SK-N-SH treated with all-trans-retinoic acid at 6 μM for 48 hours (cell line): ENCODE measurements around the gene FAM229A.

ENCODE experiments used
- ATAC-seq: fragments of 200-7000 bp; cut with Tn5 transposase; 3 replicates; pipeline ENCODE4 v1.9.1; 2020; ENCODE audit warnings: mild to moderate bottlenecking, moderate library complexity
- ARNTL ChIP-seq: fragments of 450-650 bp; formaldehyde crosslinking; IDR thresholded peaks from 2 replicates; pipeline ENCODE4 v1.5.0; 2020; ENCODE audit warnings: low read depth, mild to moderate bottlenecking, moderate library complexity, borderline replicate concordance
- BACH2 ChIP-seq: fragments of 250-450 bp; sonication (Bioruptor Pico); IDR thresholded peaks from 2 replicates; pipeline ENCODE4 v1.9.0; 2021; ENCODE audit warnings: mild to moderate bottlenecking, borderline replicate concordance
- CSDC2 ChIP-seq: fragments of 250-450 bp; sonication (Bioruptor Pico); IDR thresholded peaks from 2 replicates; pipeline ENCODE4 v1.5.0; 2020; ENCODE audit warnings: mild to moderate bottlenecking, moderate library complexity
- ESRRG ChIP-seq: fragments of 250-450 bp; sonication (Bioruptor Pico); IDR thresholded peaks from 2 replicates; pipeline ENCODE4 v1.6.1; 2021; ENCODE audit warnings: mild to moderate bottlenecking
- GLIS3 ChIP-seq: fragments of 250-450 bp; sonication (Bioruptor Pico); IDR thresholded peaks from 2 replicates; pipeline ENCODE4 v1.5.0; 2020; ENCODE audit warnings: mild to moderate bottlenecking, moderate library complexity
- ISL1 ChIP-seq: fragments of 250-450 bp; sonication (Bioruptor Pico); IDR thresholded peaks from 2 replicates; pipeline ENCODE4 v2.1.2; 2022; ENCODE audit warnings: mild to moderate bottlenecking, moderate library complexity
- OSR1 ChIP-seq: fragments of 250-450 bp; sonication (Bioruptor Pico); IDR thresholded peaks from 2 replicates; pipeline ENCODE4 v1.8.0; 2022; ENCODE audit warnings: moderate library complexity, mild to moderate bottlenecking, inconsistent platforms
- PPARA ChIP-seq: fragments of 250-450 bp; sonication (Bioruptor Pico); IDR thresholded peaks from 2 replicates; pipeline ENCODE4 v1.5.0; 2020; ENCODE audit warnings: mild to moderate bottlenecking, borderline replicate concordance
- RARB ChIP-seq: fragments of 250-450 bp; sonication (Bioruptor Pico); IDR thresholded peaks from 2 replicates; pipeline ENCODE4 v1.8.0; 2021; ENCODE audit warnings: mild to moderate bottlenecking, moderate library complexity
- SNAI2 ChIP-seq: fragments of 250-450 bp; sonication (Bioruptor Pico); IDR thresholded peaks from 2 replicates; pipeline ENCODE4 v1.5.0; 2020; ENCODE audit warnings: mild to moderate bottlenecking, moderate library complexity
- TCF4 ChIP-seq: fragments of 250-450 bp; sonication (Bioruptor Pico); IDR thresholded peaks from 2 replicates; pipeline ENCODE4 v1.8.0; 2021; ENCODE audit warnings: mild to moderate bottlenecking, moderate library complexity, borderline replicate concordance
- TOX ChIP-seq: fragments of 250-450 bp; sonication (Bioruptor Pico); IDR thresholded peaks from 2 replicates; pipeline ENCODE4 v1.8.0; 2021; ENCODE audit warnings: mild to moderate bottlenecking, moderate library complexity, borderline replicate concordance
- ZC3H10 ChIP-seq: fragments of 250-450 bp; sonication (Bioruptor Pico); IDR thresholded peaks from 2 replicates; pipeline ENCODE4 v1.5.1; 2021; ENCODE audit warnings: mild to moderate bottlenecking, moderate library complexity
- ZFP3 ChIP-seq: fragments of 250-450 bp; sonication (Bioruptor Pico); IDR thresholded peaks from 2 replicates; pipeline ENCODE4 v1.5.0; 2020; ENCODE audit warnings: mild to moderate bottlenecking, moderate library complexity
- ZFP30 ChIP-seq: fragments of 450-650 bp; formaldehyde crosslinking; IDR thresholded peaks from 2 replicates; pipeline ENCODE4 v1.5.0; 2022; ENCODE audit warnings: mild to moderate bottlenecking, moderate library complexity
- ZNF565 ChIP-seq: fragments of 450-650 bp; formaldehyde crosslinking; conservative IDR thresholded peaks from 2 replicates; pipeline ENCODE4 v1.5.0; 2020; ENCODE audit warnings: low read depth, mild to moderate bottlenecking, moderate library complexity
- ZNF8 ChIP-seq: fragments of 450-650 bp; formaldehyde crosslinking; IDR thresholded peaks from 2 replicates; pipeline ENCODE4 v1.5.0; 2020; ENCODE audit warnings: mild to moderate bottlenecking, moderate library complexity
- TF ChIP-seq, protein P1 (sequence below): fragments of 250-450 bp; sonication (Bioruptor Pico); IDR thresholded peaks from 2 replicates; pipeline ENCODE4 v1.8.0; 2020; ENCODE audit warnings: mild to moderate bottlenecking, moderate library complexity, borderline replicate concordance
- TF ChIP-seq, protein P2 (sequence below): fragments of 250-450 bp; sonication (Bioruptor Pico); IDR thresholded peaks from 2 replicates; pipeline ENCODE4 v1.8.0; 2021; ENCODE audit warnings: low read depth, mild to moderate bottlenecking, moderate library complexity, borderline replicate concordance
- TF ChIP-seq, protein P3 (sequence below): fragments of 250-450 bp; sonication (Bioruptor Pico); IDR thresholded peaks from 2 replicates; pipeline ENCODE4 v1.5.1; 2020; ENCODE audit warnings: low read depth, mild to moderate bottlenecking, moderate library complexity
- TF ChIP-seq, protein P4 (sequence below): fragments of 250-450 bp; sonication (Bioruptor Pico); IDR thresholded peaks from 2 replicates; pipeline ENCODE4 v1.5.1; 2021; ENCODE audit warnings: mild to moderate bottlenecking, moderate library complexity

The FAM229A gene

DNA sequence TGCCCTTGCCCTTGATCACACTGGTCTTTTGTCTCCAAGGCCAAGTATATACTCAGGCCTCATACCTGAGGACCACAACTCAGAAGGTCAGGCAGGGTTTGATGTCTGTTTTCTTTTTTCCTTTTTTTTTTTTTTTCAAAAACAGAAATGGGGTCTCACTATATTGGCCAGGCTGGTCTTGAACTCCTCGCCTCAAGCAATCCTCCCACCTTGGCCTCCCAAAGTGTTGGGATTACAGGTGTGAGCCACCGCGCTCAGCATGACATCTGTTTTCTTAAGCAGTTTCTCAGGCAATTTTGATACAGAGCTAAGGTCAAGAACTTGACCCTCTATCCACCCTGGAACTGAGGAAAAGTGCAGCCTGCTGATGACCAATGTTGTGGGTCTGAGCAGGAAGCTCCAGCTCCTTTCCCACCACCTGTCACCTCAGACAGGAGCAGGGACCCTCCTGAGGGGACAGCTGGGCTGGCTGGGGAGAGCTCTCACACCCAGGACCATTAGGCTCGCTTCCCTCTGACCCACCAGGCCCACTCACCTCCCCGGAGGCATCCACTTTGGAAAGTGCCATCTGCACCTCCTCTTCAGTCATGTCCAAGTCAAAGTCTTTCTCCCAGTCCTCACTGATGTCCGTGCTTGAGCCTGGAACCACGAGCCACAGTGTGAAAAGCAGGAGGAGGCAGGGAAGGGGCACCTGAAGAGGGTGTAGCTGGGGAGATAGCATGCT, 5.8 kb upstream of the FAM229A start (continued):
- TF ChIP-seq, protein P1, sequence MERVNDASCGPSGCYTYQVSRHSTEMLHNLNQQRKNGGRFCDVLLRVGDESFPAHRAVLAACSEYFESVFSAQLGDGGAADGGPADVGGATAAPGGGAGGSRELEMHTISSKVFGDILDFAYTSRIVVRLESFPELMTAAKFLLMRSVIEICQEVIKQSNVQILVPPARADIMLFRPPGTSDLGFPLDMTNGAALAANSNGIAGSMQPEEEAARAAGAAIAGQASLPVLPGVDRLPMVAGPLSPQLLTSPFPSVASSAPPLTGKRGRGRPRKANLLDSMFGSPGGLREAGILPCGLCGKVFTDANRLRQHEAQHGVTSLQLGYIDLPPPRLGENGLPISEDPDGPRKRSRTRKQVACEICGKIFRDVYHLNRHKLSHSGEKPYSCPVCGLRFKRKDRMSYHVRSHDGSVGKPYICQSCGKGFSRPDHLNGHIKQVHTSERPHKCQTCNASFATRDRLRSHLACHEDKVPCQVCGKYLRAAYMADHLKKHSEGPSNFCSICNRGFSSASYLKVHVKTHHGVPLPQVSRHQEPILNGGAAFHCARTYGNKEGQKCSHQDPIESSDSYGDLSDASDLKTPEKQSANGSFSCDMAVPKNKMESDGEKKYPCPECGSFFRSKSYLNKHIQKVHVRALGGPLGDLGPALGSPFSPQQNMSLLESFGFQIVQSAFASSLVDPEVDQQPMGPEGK (CRISPR knock-in tag): no peak
- TF ChIP-seq, all 23 proteins: peak for 0

DNA sequence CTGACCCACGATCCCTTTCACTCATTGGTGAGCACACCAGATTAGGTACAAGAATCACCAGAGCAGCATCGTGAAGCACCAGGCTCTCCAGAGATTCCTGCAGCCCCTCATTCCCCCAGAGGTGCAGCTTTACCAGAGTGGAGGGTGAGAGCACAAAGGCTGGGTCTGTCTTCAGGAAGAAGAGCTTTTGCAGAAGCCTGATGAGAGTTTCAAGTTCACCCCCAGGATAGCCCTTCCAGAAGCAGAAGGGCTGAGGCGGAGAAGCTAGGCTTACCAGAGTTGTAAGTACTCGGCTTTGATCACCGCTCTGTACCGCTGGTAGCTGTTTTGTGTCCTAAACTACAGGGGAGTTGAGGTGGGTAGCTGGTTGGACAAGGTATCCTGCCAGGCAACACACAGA, 3.2 kb upstream of the FAM229A start:
- TF ChIP-seq ISL1 (CRISPR knock-in tag) (no peak), ESRRG (no peak), ZFP3 (CRISPR knock-in tag) (no peak), ZNF565 (CRISPR knock-in tag) (no peak), ZNF8 (CRISPR knock-in tag) (no peak), CSDC2 (no peak), TCF4 (CRISPR knock-in tag) (no peak), SNAI2 (no peak), GLIS3 (no peak)
- TF ChIP-seq, protein P2, sequence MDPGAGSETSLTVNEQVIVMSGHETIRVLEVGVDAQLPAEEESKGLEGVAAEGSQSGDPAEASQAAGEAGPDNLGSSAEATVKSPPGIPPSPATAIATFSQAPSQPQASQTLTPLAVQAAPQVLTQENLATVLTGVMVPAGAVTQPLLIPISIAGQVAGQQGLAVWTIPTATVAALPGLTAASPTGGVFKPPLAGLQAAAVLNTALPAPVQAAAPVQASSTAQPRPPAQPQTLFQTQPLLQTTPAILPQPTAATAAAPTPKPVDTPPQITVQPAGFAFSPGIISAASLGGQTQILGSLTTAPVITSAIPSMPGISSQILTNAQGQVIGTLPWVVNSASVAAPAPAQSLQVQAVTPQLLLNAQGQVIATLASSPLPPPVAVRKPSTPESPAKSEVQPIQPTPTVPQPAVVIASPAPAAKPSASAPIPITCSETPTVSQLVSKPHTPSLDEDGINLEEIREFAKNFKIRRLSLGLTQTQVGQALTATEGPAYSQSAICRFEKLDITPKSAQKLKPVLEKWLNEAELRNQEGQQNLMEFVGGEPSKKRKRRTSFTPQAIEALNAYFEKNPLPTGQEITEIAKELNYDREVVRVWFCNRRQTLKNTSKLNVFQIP: no peak
- TF ChIP-seq, protein P3, sequence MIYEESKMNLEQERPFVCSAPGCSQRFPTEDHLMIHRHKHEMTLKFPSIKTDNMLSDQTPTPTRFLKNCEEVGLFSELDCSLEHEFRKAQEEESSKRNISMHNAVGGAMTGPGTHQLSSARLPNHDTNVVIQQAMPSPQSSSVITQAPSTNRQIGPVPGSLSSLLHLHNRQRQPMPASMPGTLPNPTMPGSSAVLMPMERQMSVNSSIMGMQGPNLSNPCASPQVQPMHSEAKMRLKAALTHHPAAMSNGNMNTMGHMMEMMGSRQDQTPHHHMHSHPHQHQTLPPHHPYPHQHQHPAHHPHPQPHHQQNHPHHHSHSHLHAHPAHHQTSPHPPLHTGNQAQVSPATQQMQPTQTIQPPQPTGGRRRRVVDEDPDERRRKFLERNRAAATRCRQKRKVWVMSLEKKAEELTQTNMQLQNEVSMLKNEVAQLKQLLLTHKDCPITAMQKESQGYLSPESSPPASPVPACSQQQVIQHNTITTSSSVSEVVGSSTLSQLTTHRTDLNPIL (CRISPR knock-in tag): no peak
- no peak for ATAC-seq

DNA sequence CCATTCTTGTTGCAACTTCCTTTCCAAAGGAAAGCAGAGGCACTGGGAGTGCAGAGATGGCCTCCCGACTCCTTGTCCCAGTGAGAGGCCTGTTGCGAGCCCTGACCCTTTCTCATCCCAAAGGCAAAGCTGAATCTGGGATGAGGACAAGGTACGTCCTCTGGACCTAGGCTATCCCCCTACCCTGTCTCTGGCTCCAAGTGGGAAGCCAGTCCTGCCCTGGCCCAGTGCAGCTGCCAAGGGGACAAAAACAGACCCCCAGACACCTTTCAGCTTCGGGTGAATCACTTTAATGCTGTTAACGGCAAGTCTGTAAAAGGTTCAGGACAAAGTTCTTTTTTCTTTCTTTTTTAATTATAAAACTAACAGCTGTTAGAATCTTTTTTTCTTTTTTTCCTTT, 2.6 kb upstream of the FAM229A start:
- no peak for ATAC-seq
- TF ChIP-seq, protein P2: no peak

DNA sequence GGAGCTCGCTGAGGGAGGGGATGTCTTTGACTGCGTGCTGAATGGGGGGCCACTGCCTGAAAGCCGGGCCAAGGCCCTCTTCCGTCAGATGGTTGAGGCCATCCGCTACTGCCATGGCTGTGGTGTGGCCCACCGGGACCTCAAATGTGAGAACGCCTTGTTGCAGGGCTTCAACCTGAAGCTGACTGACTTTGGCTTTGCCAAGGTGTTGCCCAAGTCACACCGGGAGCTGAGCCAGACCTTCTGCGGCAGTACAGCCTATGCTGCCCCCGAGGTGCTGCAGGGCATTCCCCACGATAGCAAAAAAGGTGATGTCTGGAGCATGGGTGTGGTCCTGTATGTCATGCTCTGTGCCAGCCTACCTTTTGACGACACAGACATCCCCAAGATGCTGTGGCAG, 1.4 kb upstream of the FAM229A start:
- no peak for TF ChIP-seq BACH2 (CRISPR knock-in tag)
- TF ChIP-seq TCF4 (CRISPR knock-in tag): no peak
- TF ChIP-seq ESRRG: no peak
- no peak for TF ChIP-seq ARNTL (CRISPR knock-in tag)
- no peak for TF ChIP-seq ZNF565 (CRISPR knock-in tag)
- TF ChIP-seq ZNF8 (CRISPR knock-in tag): no peak
- TF ChIP-seq, protein P2: no peak
- TF ChIP-seq RARB (CRISPR knock-in tag): no peak
- TF ChIP-seq, protein P3 (CRISPR knock-in tag): no peak
- no peak for TF ChIP-seq TOX
- no peak for TF ChIP-seq OSR1 (CRISPR knock-in tag)
- no peak for TF ChIP-seq CSDC2
- TF ChIP-seq PPARA (CRISPR knock-in tag): no peak
- TF ChIP-seq, protein P4, sequence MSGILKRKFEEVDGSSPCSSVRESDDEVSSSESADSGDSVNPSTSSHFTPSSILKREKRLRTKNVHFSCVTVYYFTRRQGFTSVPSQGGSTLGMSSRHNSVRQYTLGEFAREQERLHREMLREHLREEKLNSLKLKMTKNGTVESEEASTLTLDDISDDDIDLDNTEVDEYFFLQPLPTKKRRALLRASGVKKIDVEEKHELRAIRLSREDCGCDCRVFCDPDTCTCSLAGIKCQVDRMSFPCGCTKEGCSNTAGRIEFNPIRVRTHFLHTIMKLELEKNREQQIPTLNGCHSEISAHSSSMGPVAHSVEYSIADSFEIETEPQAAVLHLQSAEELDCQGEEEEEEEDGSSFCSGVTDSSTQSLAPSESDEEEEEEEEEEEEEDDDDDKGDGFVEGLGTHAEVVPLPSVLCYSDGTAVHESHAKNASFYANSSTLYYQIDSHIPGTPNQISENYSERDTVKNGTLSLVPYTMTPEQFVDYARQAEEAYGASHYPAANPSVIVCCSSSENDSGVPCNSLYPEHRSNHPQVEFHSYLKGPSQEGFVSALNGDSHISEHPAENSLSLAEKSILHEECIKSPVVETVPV: no peak
- TF ChIP-seq ISL1 (CRISPR knock-in tag): no peak
- no peak for TF ChIP-seq ZFP30 (CRISPR knock-in tag)
- no peak for TF ChIP-seq SNAI2
- TF ChIP-seq ZC3H10 (CRISPR knock-in tag): no peak
- TF ChIP-seq GLIS3: no peak
- ATAC-seq: no peak
